Measurements from ENCODE around the gene ERVFRD-1.
"Not testable (repeated sequence)": the region's sequence is repeated elsewhere in the genome, so short reads cannot be mapped to it uniquely, and the experiment has no call there.

ERVFRD-1 gene

DNA sequence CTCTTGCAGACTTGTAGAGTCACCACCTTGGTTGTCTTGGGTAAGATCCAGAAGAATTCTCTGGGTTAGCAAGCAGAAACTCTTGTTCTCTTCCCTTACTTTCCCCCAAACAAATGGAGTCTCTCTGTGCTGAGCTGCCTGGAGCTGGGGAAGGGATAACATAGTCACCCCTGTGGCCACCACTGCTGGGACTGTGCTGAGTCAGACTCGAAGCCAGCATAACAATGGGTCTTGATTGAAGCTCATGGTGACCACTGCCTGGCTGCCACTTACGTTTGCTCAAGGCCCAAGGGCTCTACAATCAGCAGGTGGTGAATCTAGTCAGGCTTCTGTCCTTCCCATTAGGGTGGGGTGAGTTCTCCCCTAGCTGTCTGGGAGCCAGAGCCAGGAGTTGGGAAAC, 15.4 kb upstream of the ERVFRD-1 start:
- no peak for DNase-seq

DNA sequence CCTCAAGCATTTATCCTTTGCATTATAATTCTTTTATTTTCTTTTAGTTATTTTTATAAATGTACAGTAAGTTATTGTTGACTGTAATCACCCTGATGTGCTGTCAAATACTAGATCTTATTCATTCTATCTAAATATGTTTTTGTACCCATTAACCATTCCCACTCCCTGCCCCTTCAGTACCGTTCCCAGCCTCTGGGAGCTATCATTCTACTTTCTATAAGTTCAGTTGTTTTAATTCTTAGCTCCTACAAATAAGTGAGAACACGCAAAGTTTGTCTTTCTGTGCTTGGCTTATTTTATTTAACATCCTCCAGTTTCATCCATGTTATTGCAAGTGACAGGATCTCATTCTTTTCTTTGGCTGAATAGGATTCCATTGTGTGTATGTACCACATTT, 12.5 kb upstream of the ERVFRD-1 start:
- no peak for DNase-seq

DNA sequence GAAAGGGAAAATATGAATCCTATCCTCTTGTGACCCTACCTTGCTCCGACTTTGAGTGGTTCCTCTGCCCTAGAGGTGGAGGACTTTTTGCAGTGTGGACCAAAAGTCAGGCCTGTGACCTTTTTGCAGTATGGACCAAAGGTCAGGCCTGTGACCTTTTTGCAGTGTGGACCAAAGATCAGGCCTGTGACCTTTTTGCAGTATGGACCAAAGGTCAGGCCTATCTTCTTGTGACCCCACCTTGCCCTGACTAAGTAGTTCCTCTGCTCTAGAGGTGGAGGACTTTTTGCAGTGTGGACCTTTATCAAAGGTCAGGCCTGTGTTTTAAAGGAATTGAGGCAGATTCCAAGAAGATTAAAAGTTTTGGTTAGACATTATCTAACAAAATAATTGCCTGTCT, 10.9 kb upstream of the ERVFRD-1 start:
- no peak for DNase-seq

DNA sequence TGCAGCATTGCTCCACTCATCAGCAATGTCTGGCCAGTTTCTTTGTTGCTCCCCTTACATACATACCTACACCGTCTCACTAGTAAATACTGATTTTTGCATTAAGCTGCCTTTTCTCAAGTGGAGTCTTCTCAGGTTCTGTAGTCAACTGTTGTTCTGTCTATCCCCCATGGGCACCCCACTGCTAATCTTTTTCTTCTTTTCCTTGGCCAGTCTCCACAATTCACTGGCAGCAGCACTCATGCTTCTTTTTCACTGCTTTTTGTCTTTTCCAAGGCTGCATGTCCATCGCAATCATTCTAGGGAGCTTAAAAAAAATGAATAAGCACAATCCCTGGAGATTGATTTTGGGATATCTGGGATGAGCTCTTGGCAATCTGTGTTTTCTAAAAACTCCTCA, 10.3 kb upstream of the ERVFRD-1 start:
- DNase-seq: no peak

DNA sequence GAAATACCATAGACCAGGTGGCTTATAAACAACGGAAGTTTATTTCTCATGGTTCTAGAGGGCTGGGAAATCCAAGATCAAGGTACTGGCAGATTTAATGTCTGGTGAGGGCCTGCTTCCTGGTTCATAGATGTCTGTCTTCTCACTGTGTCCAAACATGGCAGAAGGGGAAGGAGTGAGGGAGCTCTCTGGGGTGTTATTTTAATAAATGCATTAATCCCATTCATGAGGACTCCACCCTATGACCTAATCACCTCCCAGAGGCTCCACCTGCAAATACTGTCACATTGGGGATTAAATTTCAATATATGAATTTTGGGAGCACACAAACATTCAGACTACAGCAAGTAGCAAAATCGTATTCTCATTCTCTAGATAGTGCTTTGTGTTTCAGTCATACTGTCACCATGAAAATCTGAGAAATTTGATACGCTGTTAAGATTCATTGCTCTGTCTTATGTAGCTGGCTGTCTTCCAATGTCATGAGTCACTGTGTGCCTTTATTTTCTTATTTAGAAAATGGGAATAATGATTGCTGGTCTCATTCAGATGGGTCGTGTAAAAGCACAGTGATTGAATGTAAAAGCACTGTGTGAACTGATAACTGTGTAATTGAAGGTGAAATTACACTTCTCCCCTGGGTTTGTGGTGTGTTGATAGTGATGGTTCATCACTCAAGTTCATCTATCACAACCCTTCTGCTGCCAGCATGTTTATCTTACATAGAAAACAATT, 8.9 kb upstream of the ERVFRD-1 start:
- no peak for DNase-seq

DNA sequence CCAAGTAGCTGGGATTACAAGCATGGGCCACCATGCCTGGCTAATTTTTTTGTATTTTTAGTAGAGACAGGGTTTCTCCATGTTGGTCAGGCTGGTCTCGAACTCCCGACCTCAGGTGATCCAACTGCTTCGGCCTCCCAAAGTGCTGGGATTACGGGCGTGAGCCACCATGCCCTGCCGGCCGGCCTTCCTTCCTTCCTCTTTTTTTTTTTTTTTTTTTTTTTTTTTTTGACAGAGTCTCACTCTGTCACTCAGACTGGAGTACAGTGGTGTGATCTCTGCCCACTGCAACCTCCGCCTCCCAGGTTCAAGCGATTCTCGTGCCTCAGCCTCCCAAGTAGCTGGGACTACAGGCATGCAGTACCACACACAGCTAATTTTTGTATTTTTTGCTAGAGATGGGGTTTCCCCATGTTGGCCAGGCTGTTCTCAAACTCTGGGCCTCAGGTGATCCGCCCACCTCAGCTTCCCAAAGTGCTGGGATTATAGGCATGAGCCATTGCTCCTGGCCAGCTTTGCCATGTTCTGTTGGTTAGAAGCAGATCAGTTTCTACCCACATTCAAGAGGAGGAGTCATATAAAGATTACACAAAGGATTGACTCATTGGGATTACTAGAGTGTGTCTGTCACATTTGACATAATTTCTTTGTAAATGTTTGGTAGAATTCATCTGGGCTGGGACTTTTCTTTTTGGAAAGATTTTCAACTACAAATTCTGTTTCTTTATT, 4.4 kb upstream of the ERVFRD-1 start:
- DNase-seq: not testable (repeated sequence)

DNA sequence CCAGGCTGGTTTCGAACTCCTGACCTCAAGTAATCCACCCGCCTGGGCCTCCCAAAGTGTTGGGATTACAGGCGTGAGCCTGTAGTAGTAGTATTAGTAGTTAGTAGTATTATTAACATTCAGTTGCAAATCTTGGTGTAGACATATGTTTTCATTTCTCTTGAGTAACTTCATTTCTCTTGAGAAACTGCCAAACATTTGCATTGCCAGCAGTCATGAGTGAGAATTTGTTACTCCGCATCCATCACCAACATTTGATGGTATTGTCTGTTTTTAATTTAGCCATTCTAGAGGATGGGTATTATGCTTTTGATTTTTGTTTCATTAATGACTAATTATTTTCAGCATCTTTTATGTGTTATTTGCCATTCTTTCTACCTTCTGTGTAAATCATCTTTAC, 1.5 kb upstream of the ERVFRD-1 start:
- no peak for DNase-seq

DNA sequence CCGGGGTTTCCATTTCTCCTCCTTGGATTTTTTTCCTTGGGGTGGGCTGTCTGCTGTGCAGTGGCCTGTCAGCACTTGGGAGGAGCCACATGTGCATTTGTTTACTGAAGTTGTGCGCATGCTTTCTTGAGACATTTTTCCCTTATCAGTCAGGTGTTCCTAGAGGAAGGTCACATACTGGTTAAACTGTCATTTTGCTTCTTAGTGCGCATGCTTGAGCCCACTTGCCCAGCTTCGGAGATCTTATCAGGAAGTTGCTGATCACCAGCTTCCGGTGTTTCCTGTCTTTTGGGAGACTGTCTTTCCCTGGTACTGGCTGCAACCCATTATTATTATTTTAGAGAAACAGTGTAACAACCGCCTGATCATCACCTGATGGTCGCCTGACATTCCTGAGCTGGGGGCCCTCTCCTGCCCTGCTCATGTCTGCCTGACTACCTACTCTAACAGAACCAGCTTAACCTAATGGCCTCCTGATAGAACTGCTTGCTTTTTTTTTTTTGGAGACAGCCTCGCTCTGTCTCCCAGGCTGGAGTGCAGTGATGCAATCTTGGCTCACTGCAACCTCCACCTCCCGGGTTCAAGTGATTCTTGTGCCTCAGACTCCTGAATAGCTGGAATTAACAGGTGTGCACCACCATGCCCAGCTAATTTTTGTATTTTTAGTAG, 378 bp upstream of the ERVFRD-1 start:
- DNase-seq: no peak

DNA sequence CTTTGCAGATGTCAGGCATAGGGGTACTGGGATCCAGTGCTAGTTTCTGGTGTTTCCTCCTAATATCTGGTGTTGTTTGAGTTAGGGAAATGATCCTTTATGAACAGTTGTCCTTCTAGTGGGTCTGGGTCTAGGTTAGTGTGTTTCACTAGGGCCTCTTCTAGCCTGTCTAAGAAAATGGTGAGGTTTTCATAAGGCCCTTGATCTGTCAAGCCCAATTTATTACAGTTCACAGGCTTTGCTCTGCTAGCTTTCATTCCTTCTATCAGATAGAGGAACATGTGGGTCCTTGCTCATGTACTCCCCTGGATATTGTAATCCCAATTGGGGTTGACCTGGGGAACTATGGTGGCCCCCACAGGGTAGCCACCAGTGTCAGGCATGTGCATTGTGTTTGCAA, 2.8 kb downstream of the ERVFRD-1 start:
- DNase-seq: no peak

DNA sequence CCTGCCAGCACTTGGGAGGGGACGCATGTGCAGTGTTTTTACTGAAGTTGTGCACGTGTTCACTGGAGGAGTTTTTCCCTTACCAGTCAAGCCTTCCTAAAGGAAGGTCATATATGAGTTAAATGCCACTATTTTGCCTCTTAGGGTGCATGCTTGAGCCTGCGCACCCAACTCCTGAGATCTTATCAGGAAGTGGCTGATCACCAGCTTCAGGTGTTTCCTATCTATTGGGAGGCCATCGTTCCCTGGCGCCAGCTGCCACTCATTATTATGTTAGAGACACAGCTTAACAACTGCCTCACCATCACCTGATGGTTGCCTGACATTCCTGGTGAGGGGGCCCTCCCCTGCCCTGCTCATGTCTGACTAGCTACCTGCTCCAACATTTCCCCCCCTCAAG, 8.5 kb downstream of the ERVFRD-1 start:
- no peak for DNase-seq

DNA sequence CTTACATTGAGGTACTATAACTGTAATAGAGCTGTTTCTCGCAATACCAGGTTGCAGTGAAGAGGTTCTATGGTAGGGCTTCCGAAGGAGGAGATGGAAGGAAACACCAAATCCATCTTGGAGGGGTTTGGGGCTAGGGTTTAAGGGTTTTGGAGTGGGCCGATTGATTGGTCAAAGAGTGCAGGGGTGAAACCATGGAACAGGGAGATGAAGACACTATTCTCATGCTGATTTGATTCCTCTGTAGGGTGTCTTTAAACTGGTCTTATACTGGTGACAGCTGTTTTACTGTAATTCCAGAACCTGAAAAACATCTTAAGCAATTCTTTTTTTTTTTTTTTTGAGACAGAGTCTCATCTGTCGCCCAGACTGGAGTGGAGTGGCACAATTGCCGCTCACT, 10.1 kb downstream of the ERVFRD-1 start:
- DNase-seq: no peak

DNA sequence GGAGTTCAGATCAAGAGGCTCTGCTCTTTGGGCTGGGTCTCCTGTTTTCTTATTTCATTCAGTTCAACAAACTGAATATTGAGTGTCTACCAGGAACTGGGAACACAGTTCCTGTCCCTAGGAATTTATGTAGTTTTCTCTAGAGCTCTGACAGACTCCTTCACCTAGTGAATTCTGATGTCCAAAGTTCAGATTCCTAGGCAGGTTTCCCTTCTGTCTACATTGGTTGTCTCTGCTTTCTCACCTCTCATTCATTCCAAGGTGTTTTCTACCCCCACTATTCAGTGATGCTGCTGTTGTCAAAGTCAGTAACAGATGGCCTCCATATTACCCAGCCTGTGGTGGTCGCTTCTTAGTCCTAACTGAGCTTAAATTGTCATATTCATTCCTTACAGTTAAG, 13.5 kb downstream of the ERVFRD-1 start:
- DNase-seq: no peak

DNA sequence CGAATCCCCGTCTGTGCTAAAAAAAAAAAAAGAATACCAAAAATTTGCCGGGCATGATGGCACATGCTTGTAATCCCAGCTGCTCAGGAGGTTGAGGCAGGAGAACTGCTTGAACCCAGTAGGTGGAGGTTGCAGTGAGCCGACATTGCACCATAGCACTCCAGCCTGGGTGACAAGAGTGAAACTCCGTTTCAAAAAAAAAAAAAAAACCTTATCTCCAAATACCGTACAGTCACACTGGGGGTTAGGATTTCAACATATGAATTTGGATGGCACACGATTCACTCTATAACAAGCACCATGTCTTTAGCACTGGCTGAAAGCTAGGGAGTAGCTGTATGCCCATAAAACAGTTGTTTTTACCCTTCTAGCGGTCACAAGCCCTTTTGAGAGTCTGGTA, 14.0 kb downstream of the ERVFRD-1 start:
- DNase-seq: no peak

DNA sequence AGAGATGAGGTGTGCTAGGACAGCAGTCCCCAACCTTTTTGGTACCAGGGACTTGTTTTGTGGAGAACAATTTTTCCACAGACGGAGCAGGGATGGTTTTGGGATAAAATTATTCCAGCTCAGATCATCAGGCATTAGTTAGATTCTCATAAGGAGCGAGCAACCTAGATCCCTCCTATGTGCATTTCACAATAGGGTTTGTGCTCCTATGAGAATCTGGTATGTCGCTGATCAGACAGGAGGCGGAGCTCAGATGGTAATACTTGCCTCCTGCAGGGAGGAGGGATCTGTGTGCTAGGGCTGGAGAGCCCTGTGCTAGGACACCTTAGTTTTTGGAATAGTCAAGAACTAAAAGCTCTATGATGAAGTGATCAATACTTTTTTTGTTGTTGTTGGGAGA, 15.4 kb downstream of the ERVFRD-1 start:
- DNase-seq: no peak

DNA sequence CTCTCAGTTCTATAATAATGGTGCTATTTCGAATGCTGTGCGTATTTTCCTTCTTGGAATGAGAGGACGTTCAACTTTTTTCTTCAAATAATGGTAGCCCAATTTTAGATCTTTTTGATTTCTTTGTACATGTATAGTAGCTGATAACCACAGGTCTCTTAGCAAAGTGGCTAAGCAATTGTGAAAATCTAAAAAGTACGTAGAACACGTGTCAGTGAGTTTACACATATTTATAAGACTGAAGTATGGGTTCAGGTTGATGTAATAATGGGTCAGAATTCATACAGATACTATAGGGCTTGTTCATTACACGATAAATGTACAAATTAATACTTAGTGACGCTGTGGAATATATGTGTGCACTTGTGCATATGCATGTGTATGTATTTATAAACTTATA, 16.6 kb downstream of the ERVFRD-1 start:
- DNase-seq: no peak

DNA sequence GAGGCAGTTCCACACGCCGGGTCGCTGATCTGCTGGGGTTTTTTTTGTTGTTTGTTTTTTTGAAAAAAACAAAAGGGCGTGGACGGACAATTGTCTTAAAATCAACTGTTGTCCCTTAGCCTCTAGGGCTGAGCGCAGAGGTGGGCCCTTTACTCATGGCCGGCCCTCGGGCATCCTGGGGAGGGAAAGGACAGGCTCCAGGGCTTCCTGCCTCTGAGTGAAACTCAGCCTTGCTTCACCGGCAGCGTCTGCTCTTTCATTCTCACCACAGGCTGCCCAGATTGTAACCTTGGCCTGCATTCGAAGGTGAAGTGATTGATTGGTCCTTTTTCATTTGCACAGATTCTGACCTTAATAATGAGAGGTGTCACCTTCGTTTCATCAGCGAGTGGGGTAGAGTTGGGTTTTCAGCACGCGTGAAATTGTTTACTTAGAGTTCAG, 17.1 kb downstream of the ERVFRD-1 start:
- no peak for DNase-seq

DNA sequence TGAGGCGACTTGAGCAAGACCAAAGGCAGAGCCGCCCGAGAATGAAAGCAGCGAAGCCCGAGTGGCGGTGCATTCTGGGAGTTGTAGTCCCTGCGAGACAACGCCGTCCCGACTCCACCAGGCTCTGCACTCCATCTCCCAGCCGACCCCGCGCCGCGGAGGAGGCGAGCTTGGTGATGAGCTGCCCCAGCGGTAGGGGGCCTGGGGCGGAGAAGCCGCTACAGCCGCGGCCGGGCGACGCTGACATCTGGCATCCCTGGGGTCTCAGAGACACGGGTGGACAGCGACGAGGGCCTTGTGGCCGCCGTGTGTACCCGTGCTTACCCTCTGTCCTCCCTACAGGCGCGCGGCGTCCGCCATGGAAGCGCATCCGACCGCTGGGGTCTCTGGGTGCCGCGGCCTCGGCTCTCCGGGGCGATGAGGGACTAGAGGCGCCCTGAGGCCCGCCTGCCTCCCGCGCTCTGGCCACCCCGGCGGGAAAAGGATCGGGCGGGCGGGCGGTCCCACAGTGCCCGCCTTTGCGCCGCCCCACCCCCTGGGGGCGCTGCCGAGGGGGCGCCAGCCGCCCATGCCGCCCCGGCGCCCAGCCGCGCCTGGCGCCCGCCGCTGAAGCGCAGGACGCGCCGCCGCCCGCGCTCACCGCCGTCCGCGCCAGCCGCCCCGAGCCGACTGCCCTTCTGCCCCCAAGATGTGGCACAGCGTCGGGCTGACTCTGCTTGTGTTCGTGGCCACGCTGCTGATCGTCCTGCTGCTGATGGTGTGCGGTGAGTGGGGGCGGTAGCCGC, 17.7 kb downstream of the ERVFRD-1 start, which contains the start of gene SMIM13:
SMIM13 (plus strand) TSS at position 209 of the 785 bp plus-strand sequence; CDS start at position 689, 480 bp downstream.
- peak; percentile 90 for DNase-seq

DNA sequence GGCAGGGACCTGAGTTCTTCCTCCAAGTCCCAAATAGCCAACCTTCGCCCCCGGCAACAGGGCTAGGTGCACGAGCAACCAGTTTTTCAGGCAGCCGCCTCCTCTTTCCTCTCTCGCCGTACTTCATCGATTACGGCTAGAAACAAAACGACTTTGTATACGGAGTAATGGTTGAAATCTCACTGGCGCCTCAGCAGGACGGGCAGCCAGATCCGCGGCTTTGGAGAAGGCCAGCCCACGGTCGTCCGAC, 18.2 kb downstream of the ERVFRD-1 start:
- DNase-seq: no peak

DNA sequence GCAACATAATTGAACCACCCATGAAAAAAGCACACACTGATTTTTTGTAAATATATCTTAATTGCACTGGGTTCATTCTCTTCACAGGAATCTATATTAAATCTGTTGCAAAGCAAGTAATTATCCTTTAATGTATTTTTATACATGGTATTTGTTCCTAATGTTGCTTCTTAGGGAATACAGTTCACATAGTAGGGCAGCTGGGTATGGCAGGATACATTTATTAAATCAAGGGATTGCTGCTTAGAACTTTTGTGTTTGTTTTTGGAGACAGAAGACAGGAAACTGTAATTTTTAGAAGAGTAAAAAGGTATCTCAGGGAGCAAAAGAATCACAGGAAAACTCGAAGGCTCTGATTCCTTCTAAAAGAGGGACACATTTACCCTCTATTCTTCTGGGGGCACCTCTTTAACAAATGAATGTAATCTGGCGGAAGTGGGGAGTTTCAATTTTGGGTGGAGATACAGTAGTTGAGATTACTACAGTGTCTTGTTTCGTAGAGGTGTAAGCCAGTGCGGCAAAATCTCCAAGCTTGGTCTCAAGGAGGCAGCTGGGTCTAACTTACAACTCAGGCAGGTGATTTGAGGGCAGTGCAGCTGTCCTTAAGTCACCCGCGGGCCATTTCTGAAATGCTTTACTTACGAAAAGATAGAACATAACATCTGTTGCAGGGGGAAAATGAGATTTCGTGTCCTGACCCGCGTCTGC, 18.7 kb downstream of the ERVFRD-1 start:
- DNase-seq: no peak

DNA sequence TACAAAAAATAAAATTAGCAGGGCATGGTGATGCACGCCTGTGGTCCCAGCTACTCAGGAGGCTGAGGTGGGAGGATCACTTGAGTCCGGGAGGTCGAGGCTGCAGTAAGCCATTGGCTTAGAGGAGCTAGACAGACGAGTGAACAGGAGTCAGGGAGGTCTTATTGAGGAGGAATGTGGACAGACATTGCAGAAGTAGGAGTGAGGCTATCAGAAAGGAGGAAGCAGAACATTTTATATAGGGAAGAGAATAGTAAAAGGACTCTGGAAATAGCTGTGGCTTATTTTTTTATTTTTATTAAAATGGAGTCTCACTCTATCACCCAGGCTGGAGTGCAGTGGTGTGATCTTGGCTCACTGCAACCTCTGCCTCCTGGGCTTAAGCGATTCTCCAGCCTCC, 20.4 kb downstream of the ERVFRD-1 start:
- DNase-seq: not testable (repeated sequence)

DNA sequence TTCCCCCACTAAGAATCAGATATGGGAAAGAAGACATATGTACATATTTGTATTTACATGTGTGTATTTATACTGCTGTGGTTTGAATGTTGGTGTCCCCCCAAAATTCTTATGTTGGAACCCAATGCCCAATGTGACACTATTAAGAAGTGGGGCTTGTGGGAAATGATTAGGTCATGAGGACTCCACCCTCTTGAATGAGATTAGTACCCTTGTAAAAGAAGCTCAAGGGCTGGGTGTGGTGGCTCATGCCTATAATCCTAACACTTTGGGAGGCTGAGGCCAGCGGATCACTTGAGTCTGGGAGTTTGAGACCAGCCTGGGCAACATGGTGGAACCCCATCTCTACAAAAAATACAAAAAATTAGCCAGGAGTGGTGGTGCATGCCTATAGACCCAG, 21.8 kb downstream of the ERVFRD-1 start:
- no peak for DNase-seq

DNA sequence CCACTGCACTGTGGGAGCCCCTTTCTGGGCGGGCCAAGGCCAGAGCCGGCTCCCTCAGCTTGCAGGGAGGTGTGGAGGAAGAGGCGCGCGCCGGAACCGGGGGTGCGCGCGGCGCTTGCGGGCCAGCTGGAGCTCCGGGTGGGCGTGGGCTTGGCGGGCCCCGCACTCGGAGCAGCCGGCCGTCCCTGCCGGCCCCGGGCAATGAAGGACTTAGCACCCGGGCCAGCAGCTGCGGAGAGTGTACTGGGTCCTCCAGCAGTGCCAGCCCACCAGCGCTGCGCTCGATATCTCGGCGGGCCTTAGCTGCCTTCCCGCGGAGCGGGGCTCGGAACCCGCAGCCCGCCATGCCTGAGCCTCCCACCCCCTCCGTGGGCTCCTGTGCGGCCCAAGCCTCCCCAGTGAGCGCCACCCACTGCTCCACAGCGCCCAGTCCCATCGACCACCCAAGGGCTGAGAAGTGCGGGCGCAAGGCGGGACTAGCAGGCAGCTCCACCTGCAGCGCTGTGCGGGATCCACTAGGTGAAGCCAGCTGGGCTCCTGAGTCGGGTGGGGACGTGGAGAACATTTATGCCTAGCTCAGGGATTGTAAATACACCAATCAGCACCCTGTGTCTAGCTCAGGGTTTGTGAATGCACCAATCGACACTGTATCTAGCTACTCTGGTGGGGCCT, 24.2 kb downstream of the ERVFRD-1 start:
- not testable (repeated sequence) for DNase-seq
